Endothelial cell of umbilical vein (primary cell): Measurements from ENCODE around the gene SETD9. TPM values are rescaled to one million over a fixed set of nuclear protein-coding genes. Genes with fewer than 3 reads are reported as not detected.

Source experiments
- BruUV-seq: library from RNA; stranded (reverse); fragments of 400-500 nt; replicated peaks from 2 replicates; lab custom pipeline; 2021; lab: Mats Ljungman, UMichigan
- CTCF ChIA-PET: fragments of 300-600, 350-600 bp; sonication (Branson Sonifier 250); formaldehyde crosslinking; loops from one replicate; lab custom pipeline; 2021; ENCODE audit warnings: antibody characterized with exemption, inconsistent platforms; lab: Charles Lee
- POLR2A ChIA-PET: fragments of 300-600, 350-600 bp; sonication (Branson Sonifier 250); formaldehyde crosslinking; loops from one replicate; lab custom pipeline; 2021; ENCODE audit warnings: antibody characterized with exemption, inconsistent platforms; lab: Charles Lee
- DNase-seq: peaks from one replicate; pipeline ENCODE4 v3.0.0-alpha.2; 2011; ENCODE audit warnings: low read depth, low spot score
- FAIRE-seq: peaks from 2 replicates; lab custom pipeline; 2011; peaks lifted over from hg19 to GRCh38; lab: Jason Lieb, UNC
- H2AFZ ChIP-seq: 2 replicates; pipeline ENCODE4 v1.6.0; 2012; ENCODE audit warnings: low read depth, low read length, control low read depth, inconsistent platforms
- H3K27ac ChIP-seq: 2 replicates; pipeline ENCODE4 v1.5.1; 2011; ENCODE audit warnings: low read depth, mild to moderate bottlenecking, control low read depth, low read length, moderate library complexity; ENCODE audit not compliant: insufficient read depth
- H3K27me3 ChIP-seq, 2 experiments: 2 replicates each; pipeline versions ENCODE4 v1.6.0 to v1.6.1; 2011; ENCODE audit warnings: low read length in 2 of 2, mixed read lengths in 1 of 2; ENCODE audit not compliant: control insufficient read depth in 2 of 2, insufficient read depth in 2 of 2
- H3K36me3 ChIP-seq, 2 experiments: 2 replicates in 1 of 2; 3 replicates in 1 of 2; pipeline ENCODE4 v1.5.1; 2011; ENCODE audit warnings: low read length in 2 of 2, mild to moderate bottlenecking in 1 of 2, moderate library complexity in 1 of 2; ENCODE audit not compliant: control insufficient read depth in 2 of 2, insufficient read depth in 2 of 2; ENCODE audit errors: extremely low read depth in 1 of 2
- H3K4me1 ChIP-seq: 3 replicates; pipeline ENCODE4 v1.5.1; 2011; ENCODE audit warnings: mild to moderate bottlenecking, low read length; ENCODE audit not compliant: control insufficient read depth, insufficient read depth; ENCODE audit errors: extremely low read depth
- H3K4me2 ChIP-seq: 2 replicates; pipeline ENCODE4 v1.6.1; 2011; ENCODE audit warnings: low read length, control low read depth, mixed read lengths; ENCODE audit not compliant: insufficient read depth
- H3K4me3 ChIP-seq, 3 experiments: fragments of 200-600 bp in 1 of 3; sonication (generic), shearing (Covaris generic) in 1 of 3; replicated peaks in 1 of 3; 2 replicates each; pipeline ENCODE4 v1.5.1; 2011 to 2016; ENCODE audit warnings: control low read depth in 3 of 3, low read length in 3 of 3, mild to moderate bottlenecking in 2 of 3, inconsistent platforms in 1 of 3, low read depth in 1 of 3, moderate library complexity in 1 of 3; ENCODE audit not compliant: insufficient read depth in 1 of 3
- H3K79me2 ChIP-seq: 2 replicates; pipeline ENCODE4 v1.6.0; 2012; ENCODE audit warnings: low read length, inconsistent platforms; ENCODE audit not compliant: control insufficient read depth, insufficient read depth
- H3K9ac ChIP-seq: replicated peaks from 2 replicates; pipeline ENCODE3; 2011; ENCODE audit warnings: low read length, control low read depth; ENCODE audit not compliant: insufficient read depth; ENCODE audit errors: extremely low read depth
- H3K9me1 ChIP-seq: replicated peaks from 3 replicates; pipeline ENCODE4 v1.6.0; 2011; ENCODE audit warnings: mild to moderate bottlenecking, low read length; ENCODE audit not compliant: control insufficient read depth, insufficient read depth; ENCODE audit errors: extremely low read depth
- H3K9me3 ChIP-seq: replicated peaks from 2 replicates; pipeline ENCODE4 v1.5.1; 2012; ENCODE audit warnings: low read length, inconsistent platforms; ENCODE audit not compliant: control insufficient read depth, insufficient read depth
- H4K20me1 ChIP-seq: replicated peaks from 2 replicates; pipeline ENCODE3; 2011; ENCODE audit warnings: mild to moderate bottlenecking, low read length; ENCODE audit not compliant: control insufficient read depth, insufficient read depth; ENCODE audit errors: extremely low read depth
- CTCF ChIP-seq, 2 donors: IDR thresholded peaks; 1 replicate in 1 of 2; 2 replicates in 1 of 2; pipeline ENCODE4 v1.5.1; 2011; ENCODE audit warnings: low read length in 2 of 2, mild to moderate bottlenecking in 2 of 2, moderate library complexity in 2 of 2, control low read depth in 1 of 2, inconsistent platforms in 1 of 2, low read depth in 1 of 2; ENCODE audit not compliant: insufficient read depth in 1 of 2; ENCODE audit errors: extremely low read depth in 1 of 2
- EZH2 ChIP-seq: IDR thresholded peaks from 2 replicates; pipeline ENCODE4 v1.6.1; 2012; ENCODE audit warnings: borderline replicate concordance, low read depth, mild to moderate bottlenecking, moderate library complexity, low read length, inconsistent platforms; ENCODE audit not compliant: severe bottlenecking
- FOS ChIP-seq: IDR thresholded peaks from 2 replicates; pipeline ENCODE4 v1.6.1; 2011; ENCODE audit warnings: mild to moderate bottlenecking, low read length, moderate library complexity, borderline replicate concordance; ENCODE audit not compliant: insufficient read depth
- GATA2 ChIP-seq: IDR thresholded peaks from 2 replicates; pipeline ENCODE4 v1.7.0; 2011; ENCODE audit warnings: low read depth, mild to moderate bottlenecking, moderate library complexity, mixed read lengths, low read length; ENCODE audit not compliant: insufficient read length, insufficient read depth
- JUN ChIP-seq: IDR thresholded peaks from 2 replicates; pipeline ENCODE4 v1.6.1; 2011; ENCODE audit warnings: borderline replicate concordance, low read depth; ENCODE audit not compliant: insufficient read length, insufficient read depth
- MAX ChIP-seq: IDR thresholded peaks from 2 replicates; pipeline ENCODE4 v1.6.1; 2011; ENCODE audit not compliant: insufficient read depth, insufficient read length
- MYC ChIP-seq: IDR thresholded peaks from one replicate; pipeline ENCODE4 v1.6.1; 2011; ENCODE audit warnings: mild to moderate bottlenecking, low read depth, low read length
- POLR2A ChIP-seq: IDR thresholded peaks from 2 replicates; pipeline ENCODE4 v1.6.1; 2012; ENCODE audit warnings: low read depth, mild to moderate bottlenecking, control low read depth, low read length
- POLR2AphosphoS5 ChIP-seq: IDR thresholded peaks from 2 replicates; pipeline ENCODE4 v1.6.1; 2012; ENCODE audit warnings: low read depth, mild to moderate bottlenecking, control low read depth, low read length, moderate library complexity; ENCODE audit not compliant: insufficient read depth
- dilution Hi-C: fragments of 300-500 bp; cut with MboI; formaldehyde crosslinking; loops from one replicate; pipeline ENCODE4 v1.15.0; 2019; ENCODE audit warnings: low sequenced_read_pairs; ENCODE audit not compliant: extremely low pct_ligation_motif_present
- intact Hi-C: fragments of 100-400 bp; cut with micrococcal nuclease; formaldehyde crosslinking; loops from one replicate; pipeline ENCODE4 v1.10.0; 2022
- polyA plus RNA-seq, 4 experiments: library from polyadenylated mRNA; depleted of rRNA in 3 of 4; stranded (reverse) in 3 of 4; unstranded in 1 of 4; fragments of >200 nt; gene quantifications; 2 replicates each; pipeline versions ENCODE4 v1.2.1 to v1.2.3, GENCODE V29; 2011 to 2012; ENCODE audit warnings: missing spikeins in 1 of 4
- total RNA-seq: library from RNA; stranded (reverse); gene quantifications from 2 replicates; pipeline ENCODE4 v1.2.3, GENCODE V29; 2021

SETD9 gene
- total and polyA plus RNA-seq, 2 donors (not counting 3 experiments of a cell fraction or from before 2014, with no cell fraction given): 7.1 to 7.9 TPM

GRCh38 chr5:56910210-56910965 lies 992 bp downstream of the SETD9 start:
- H3K4me2 ChIP-seq: peak overlapping the region; percentile 68
- peak overlapping the region; percentile 65 for H2AFZ ChIP-seq
- DNase-seq (no peak), FAIRE-seq (peak; percentile 44)
- dilution Hi-C loops (no loop called here), intact Hi-C loops (loop anchor here (1.0 kb wide), 1 partner anchor 263 kb away; no protein-coding TSS in a partner anchor)
- TSS peak; percentile 89 for BruUV-seq
- no peaks in the 10 kb centered on the region for H3K36me3 ChIP-seq
- POLR2A ChIA-PET: interaction anchor here (0.9 to 1.7 kb wide), 3 partner anchors 10 to 40 kb away, joined by 3 to 6 read pairs (median 4); no protein-coding TSS in a partner anchor
- CTCF ChIA-PET: interaction anchor here (0.6 to 2.3 kb wide), 10 partner anchors 10 to 639 kb away, joined by 3 to 8 read pairs (median 4); no protein-coding TSS in a partner anchor
- H4K20me1 ChIP-seq: no peaks in the 10 kb centered on the region
- H3K27me3 ChIP-seq: no peaks in the 10 kb centered on the region
- H3K9me3 ChIP-seq: no peaks in the 10 kb centered on the region
- H3K27ac ChIP-seq: peak overlapping the region; percentile 93
- peak overlapping the region; percentile 36 to 81 (median 57) for H3K4me3 ChIP-seq
- H3K9ac ChIP-seq: peak overlapping the region; percentile 98
- no peaks in the 10 kb centered on the region for H3K9me1 ChIP-seq
- H3K79me2 ChIP-seq: no peaks in the 10 kb centered on the region
- no peak for TF ChIP-seq MYC
- peaks cover 9% of the 10 kb centered on the region for H3K4me1 ChIP-seq

GRCh38 chr5:56913766-56914165 lies 4.4 kb downstream of the SETD9 start:
- no peaks in the 10 kb centered on the region for H3K27me3 ChIP-seq
- no peaks in the 10 kb centered on the region for H3K36me3 ChIP-seq
- no peak overlapping the region for H2AFZ ChIP-seq
- ChIA-PET CTCF (no interaction called here), POLR2A (no interaction called here)
- H4K20me1 ChIP-seq: no peaks in the 10 kb centered on the region
- intact Hi-C loops: no loop called here
- no TSS peak for BruUV-seq
- no peak overlapping the region for H3K9ac ChIP-seq
- H3K79me2 ChIP-seq: no peaks in the 10 kb centered on the region
- dilution Hi-C loops: no loop called here
- H3K9me1 ChIP-seq: no peaks in the 10 kb centered on the region
- no peak overlapping the region for H3K4me2 ChIP-seq
- FAIRE-seq (no peak), DNase-seq (no peak)
- no peaks in the 10 kb centered on the region for H3K9me3 ChIP-seq
- peaks cover 5% of the 10 kb centered on the region for H3K4me1 ChIP-seq
- no peak overlapping the region for H3K27ac ChIP-seq
- no peak overlapping the region for H3K4me3 ChIP-seq
- no peak for TF ChIP-seq GATA2
- no peak for TF ChIP-seq EZH2
- TF ChIP-seq MYC: no peak
- no peak for TF ChIP-seq FOS
- no peak for TF ChIP-seq MAX
- TF ChIP-seq POLR2AphosphoS5: no peak
- TF ChIP-seq JUN: no peak
- no peak for TF ChIP-seq POLR2A
- TF ChIP-seq CTCF (IDR thresholded peaks at IDR 0.05; ENCODE audit: extremely low read depth in 1 of 2, insufficient read depth in 1 of 2, low read depth in 1 of 2, low read length in 2 of 2): no peak
